T-cell (primary cell): ENCODE results near the gene SIL1. TPM values are rescaled to one million over a fixed set of nuclear protein-coding genes. Genes with fewer than 3 reads are reported as not detected.

Experiments
- ATAC-seq, 4 experiments: fragments of 200-7000 bp in 3 of 4; fragments of 150-1000 bp in 1 of 4; cut with Tn5 transposase; replicated peaks in 1 of 4; 1 replicate in 3 of 4; 2 replicates in 1 of 4; pipeline ENCODE4 v1.10.0; 2021; ENCODE audit warnings: moderate library complexity in 3 of 4, mild to moderate bottlenecking in 2 of 4, moderate number of reproducible peaks in 1 of 4
- CTCF ChIA-PET, 2 donors: fragments of 300-600 bp; sonication (Branson Sonifier 250); formaldehyde crosslinking; loops; one replicate each; lab custom pipeline; 2022; ENCODE audit warnings: antibody characterized with exemption in 2 of 2; lab: Charles Lee
- POLR2A ChIA-PET, 2 donors: fragments of 300-600 bp; sonication (Branson Sonifier 250); formaldehyde crosslinking; loops; one replicate each; lab custom pipeline; 2022; ENCODE audit warnings: antibody characterized with exemption in 2 of 2; lab: Charles Lee
- DNase-seq, 35 experiments: peaks; one replicate each; pipeline versions ENCODE4 v3.0.0 to v3.0.0-alpha.2; 2013 to 2023
- H3K27ac ChIP-seq: one replicate; pipeline ENCODE4 v1.5.1; 2013; ENCODE audit warnings: low read length
- H3K27me3 ChIP-seq, 2 experiments: replicated peaks in 1 of 2; 1 replicate in 1 of 2; 2 replicates in 1 of 2; pipeline versions ENCODE4 v1.6.1 to v1.7.0; 2013; ENCODE audit warnings: low read length in 1 of 2, mixed read lengths in 1 of 2; ENCODE audit not compliant: control insufficient read depth in 2 of 2, insufficient read depth in 2 of 2; ENCODE audit errors: extremely low read depth in 1 of 2
- H3K36me3 ChIP-seq, 2 donors: 1 replicate in 1 of 2; 2 replicates in 1 of 2; pipeline versions ENCODE4 v1.6.1 to v1.7.0; 2013; ENCODE audit warnings: low read length in 1 of 2; ENCODE audit not compliant: control insufficient read depth in 2 of 2, insufficient read depth in 1 of 2; ENCODE audit errors: extremely low read depth in 1 of 2
- H3K4me1 ChIP-seq, 2 experiments: 1 replicate in 1 of 2; 2 replicates in 1 of 2; pipeline versions ENCODE4 v1.6.1 to v1.7.0; 2013; ENCODE audit warnings: low read length in 2 of 2, mixed read lengths in 1 of 2; ENCODE audit not compliant: insufficient read depth in 2 of 2, control insufficient read depth in 1 of 2; ENCODE audit errors: extremely low read depth in 1 of 2
- H3K4me3 ChIP-seq, 2 donors: 1 replicate in 1 of 2; 2 replicates in 1 of 2; pipeline versions ENCODE4 v1.5.1 to v1.7.0; 2013; ENCODE audit warnings: mild to moderate bottlenecking in 2 of 2, low read length in 1 of 2, moderate library complexity in 1 of 2; ENCODE audit not compliant: control insufficient read depth in 1 of 2; ENCODE audit errors: extremely low read depth in 1 of 2
- H3K9me3 ChIP-seq: 2 replicates; pipeline ENCODE4 v1.7.0; 2013
- H3K27ac Mint-ChIP-seq, 2 donors: one replicate each; pipeline ENCODE4 v1.8.0; 2020 to 2021; ENCODE audit warnings: mild to moderate bottlenecking in 2 of 2, mixed read lengths in 2 of 2
- H3K27me3 Mint-ChIP-seq, 2 donors: one replicate each; pipeline ENCODE4 v1.8.0; 2021 to 2022; ENCODE audit warnings: mixed read lengths in 2 of 2
- H3K36me3 Mint-ChIP-seq: one replicate; pipeline ENCODE4 v1.8.0; 2021; ENCODE audit warnings: mixed read lengths
- H3K4me1 Mint-ChIP-seq, 3 donors: one replicate each; pipeline ENCODE4 v1.8.0; 2020 to 2022; ENCODE audit warnings: mixed read lengths in 3 of 3, mild to moderate bottlenecking in 1 of 3
- H3K4me3 Mint-ChIP-seq, 3 donors: one replicate each; pipeline ENCODE4 v1.8.0; 2020 to 2022; ENCODE audit warnings: mild to moderate bottlenecking in 3 of 3, mixed read lengths in 3 of 3, moderate library complexity in 3 of 3
- H3K9me3 Mint-ChIP-seq, 3 donors: one replicate each; pipeline ENCODE4 v1.8.0; 2020 to 2022; ENCODE audit warnings: mixed read lengths in 3 of 3
- WGBS: methylation state at CpG from one replicate; pipeline ENCODE4 v1.1.5; 2013; ENCODE audit warnings: missing lambda C conversion rate; ENCODE audit not compliant: insufficient coverage; 5-methylcytosine and 5-hydroxymethylcytosine counted together
- total RNA-seq, 35 experiments: library from RNA in 6 of 35; stranded (reverse) in 6 of 35; fragments of 120-200 nt in 1 of 35; gene quantifications; one replicate each; pipeline versions ENCODE4 v1.2.1 to v1.2.4 and lab custom pipeline; 2013 to 2026

Gene SIL1
- total RNA-seq, 5 donors from 2014 or later (not counting 1 experiment from before 2014, with no cell fraction given), result 14.2 to 16.5 (median 15.8) TPM

DNA sequence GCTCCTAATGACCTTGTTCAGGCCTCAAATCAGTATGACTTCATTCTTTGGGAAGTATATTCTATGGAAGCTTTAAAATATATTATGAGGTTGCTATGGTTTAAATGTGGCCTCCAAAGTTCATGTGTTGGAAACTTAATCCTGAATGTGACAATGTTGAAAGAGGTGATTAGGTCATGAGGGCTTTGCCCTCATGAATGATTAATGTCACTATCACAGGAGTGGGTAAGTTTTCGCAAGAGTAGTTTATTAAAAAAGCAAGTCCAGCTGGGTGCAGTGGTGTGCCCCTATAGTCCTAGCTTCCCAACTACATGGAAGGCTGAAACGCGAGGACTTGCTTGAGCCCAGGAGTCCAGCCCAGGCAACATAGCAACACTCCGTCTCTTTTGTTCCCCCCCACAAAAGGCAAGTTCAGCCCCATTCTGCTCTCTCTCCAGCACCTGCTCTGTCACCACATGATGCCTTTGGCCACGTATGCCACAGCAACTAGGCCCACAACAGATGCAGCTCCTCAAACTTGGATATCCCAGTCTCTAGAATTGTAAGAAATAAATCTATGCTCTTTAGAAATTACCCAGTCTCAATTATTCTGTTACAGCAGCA is 105.3 kb downstream of the SIL1 start:
- Histone ChIP-seq H3K4me1 (no peaks in the 10 kb centered on the region), H3K9me3 (no peaks in the 10 kb centered on the region), H3K27ac (no peak overlapping the region), H3K4me3 (no peak overlapping the region), H3K27me3 (no peaks in the 10 kb centered on the region), H3K36me3 (peaks cover 0 to 2% of the 10 kb centered on the region in 2 donors)
- CTCF ChIA-PET, result no interaction called here
- Mint-ChIP-seq H3K9me3 (no peaks in the 10 kb centered on the region), H3K36me3 (peaks cover 19% of the 10 kb centered on the region), H3K4me1 (peaks cover 11 to 15% (median 13%) of the 10 kb centered on the region in 3 donors), H3K4me3 (no peak overlapping the region), H3K27ac (no peak overlapping the region), H3K27me3 (no peaks in the 10 kb centered on the region)
- no peak for ATAC-seq
- WGBS, result 97% methylated on average over 3 of the region's 5 CpGs
- DNase-seq, result no peak
- POLR2A ChIA-PET, result interaction anchor here in 1 of 2 donors (0.6 kb wide), 1 partner anchor 13 kb away, joined by 3 read pairs; no protein-coding TSS in a partner anchor

DNA sequence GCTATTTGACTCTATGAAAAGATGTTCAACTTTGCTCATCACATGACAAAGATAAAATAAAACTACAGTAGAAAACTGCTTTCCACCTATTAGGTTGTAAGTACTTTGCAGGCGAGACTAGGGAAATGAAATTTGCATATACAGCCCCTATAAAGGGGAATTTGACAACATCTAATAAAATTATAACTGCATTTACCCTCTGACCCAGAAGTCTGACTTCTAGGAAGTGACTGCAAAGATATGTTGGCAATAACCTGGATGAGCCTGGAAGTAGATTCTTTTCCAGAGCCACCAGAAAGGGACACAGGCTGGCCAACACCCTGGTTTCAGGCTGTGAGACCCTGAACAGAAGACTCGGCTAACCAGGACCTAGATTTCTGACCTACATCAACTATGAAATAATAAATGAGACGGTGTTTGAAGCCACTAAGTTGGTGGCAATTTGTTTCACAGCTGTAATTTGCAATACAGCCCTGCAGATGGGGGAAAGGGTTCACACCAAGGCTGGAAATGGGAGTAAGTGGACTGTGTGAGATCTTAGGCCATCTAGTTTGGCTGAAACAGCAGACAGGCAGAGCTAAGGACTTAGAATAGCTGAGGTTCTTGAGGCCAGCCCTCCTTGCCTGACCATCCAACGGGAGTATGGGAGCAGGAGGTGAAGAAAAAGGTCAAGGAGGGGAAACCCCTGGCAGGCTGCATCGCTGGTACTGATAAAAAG is 106.6 kb downstream of the SIL1 start:
- Mint-ChIP-seq H3K4me3 (no peak overlapping the region), H3K27me3 (no peaks in the 10 kb centered on the region), H3K4me1 (peaks cover 11 to 15% (median 13%) of the 10 kb centered on the region in 3 donors), H3K36me3 (peaks cover 21% of the 10 kb centered on the region), H3K9me3 (no peaks in the 10 kb centered on the region), H3K27ac (no peak overlapping the region)
- WGBS, result no CpG with 5 or more reads among the region's 5 CpGs
- Histone ChIP-seq H3K36me3 (peaks cover 0 to 2% of the 10 kb centered on the region in 2 donors), H3K9me3 (no peaks in the 10 kb centered on the region), H3K4me1 (no peaks in the 10 kb centered on the region), H3K27ac (no peak overlapping the region), H3K27me3 (no peaks in the 10 kb centered on the region), H3K4me3 (no peak overlapping the region)
- ChIA-PET POLR2A (no interaction called here), CTCF (no interaction called here)
- no peak for ATAC-seq
- DNase-seq, result no peak

DNA sequence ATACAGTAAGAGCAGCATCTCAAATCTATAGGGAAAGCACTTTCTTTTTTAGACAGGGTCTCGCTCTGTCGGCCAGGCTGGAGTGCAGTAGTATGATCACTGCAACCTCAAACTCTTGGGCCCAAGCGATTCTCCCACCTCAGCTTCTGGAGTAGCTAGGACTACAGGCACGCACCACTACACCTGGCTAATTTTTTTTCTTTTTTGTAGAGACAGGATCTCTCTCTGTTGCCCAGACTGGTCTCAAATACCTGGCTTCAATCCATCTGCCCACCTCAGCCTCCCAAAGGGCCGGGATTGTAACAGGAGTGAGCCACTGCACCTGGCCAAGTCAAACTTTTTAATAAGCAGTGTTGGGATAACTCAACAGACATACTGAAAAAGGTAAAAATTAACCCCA is 107.6 kb downstream of the SIL1 start:
- DNase-seq, result no peak
- H3K9me3 ChIP-seq, result no peaks in the 10 kb centered on the region
- H3K4me1 ChIP-seq, result no peaks in the 10 kb centered on the region
- 80% methylated on average over 5 of the region's 5 CpGs for WGBS
- no peak overlapping the region for H3K4me3 ChIP-seq
- H3K36me3 ChIP-seq, result no peaks in the 10 kb centered on the region
- Mint-ChIP-seq H3K27ac (no peak overlapping the region), H3K4me1 (peaks cover 11 to 15% (median 13%) of the 10 kb centered on the region in 3 donors), H3K27me3 (no peaks in the 10 kb centered on the region), H3K36me3 (peaks cover 24% of the 10 kb centered on the region), H3K4me3 (no peak overlapping the region), H3K9me3 (peaks cover 0 to 1% (median 1%) of the 10 kb centered on the region in 3 donors)
- CTCF ChIA-PET, result no interaction called here
- POLR2A ChIA-PET, result no interaction called here
- H3K27me3 ChIP-seq, result no peaks in the 10 kb centered on the region
- no peak overlapping the region for H3K27ac ChIP-seq
- ATAC-seq, result no peak

DNA sequence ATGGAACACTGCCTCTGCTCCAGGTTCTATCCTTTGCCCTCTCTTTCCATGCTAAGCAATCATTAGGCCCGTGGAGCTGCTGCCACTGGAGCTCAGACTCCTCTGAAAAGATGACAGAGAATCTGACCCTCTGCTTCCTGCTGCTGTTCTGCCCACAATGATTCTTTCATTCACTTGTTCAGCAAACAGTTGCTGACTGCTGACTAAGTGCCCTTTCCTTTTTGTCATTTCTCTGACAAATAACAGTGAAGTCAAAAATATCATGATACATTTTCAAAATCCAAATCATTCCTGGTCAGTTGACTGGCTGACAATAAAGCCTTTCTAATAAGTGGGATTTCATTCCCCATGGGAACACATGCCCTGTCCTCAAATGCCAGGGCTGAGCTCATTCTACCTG is 110.1 kb downstream of the SIL1 start:
- 57% methylated on average over 1 of the region's 1 CpG for WGBS
- no peaks in the 10 kb centered on the region for H3K27me3 Mint-ChIP-seq
- no peak for DNase-seq
- peaks cover 6 to 15% (median 13%) of the 10 kb centered on the region in 3 donors for H3K4me1 Mint-ChIP-seq
- Histone ChIP-seq H3K27ac (no peak overlapping the region), H3K36me3 (no peaks in the 10 kb centered on the region), H3K9me3 (no peaks in the 10 kb centered on the region), H3K4me1 (no peaks in the 10 kb centered on the region), H3K27me3 (no peaks in the 10 kb centered on the region), H3K4me3 (no peak overlapping the region)
- H3K9me3 Mint-ChIP-seq, result peaks cover 0 to 10% (median 10%) of the 10 kb centered on the region in 3 donors
- no peak for ATAC-seq
- H3K27ac Mint-ChIP-seq, result no peak overlapping the region
- CTCF ChIA-PET, result no interaction called here
- POLR2A ChIA-PET, result no interaction called here
- peaks cover 27% of the 10 kb centered on the region for H3K36me3 Mint-ChIP-seq
- H3K4me3 Mint-ChIP-seq, result no peak overlapping the region

DNA sequence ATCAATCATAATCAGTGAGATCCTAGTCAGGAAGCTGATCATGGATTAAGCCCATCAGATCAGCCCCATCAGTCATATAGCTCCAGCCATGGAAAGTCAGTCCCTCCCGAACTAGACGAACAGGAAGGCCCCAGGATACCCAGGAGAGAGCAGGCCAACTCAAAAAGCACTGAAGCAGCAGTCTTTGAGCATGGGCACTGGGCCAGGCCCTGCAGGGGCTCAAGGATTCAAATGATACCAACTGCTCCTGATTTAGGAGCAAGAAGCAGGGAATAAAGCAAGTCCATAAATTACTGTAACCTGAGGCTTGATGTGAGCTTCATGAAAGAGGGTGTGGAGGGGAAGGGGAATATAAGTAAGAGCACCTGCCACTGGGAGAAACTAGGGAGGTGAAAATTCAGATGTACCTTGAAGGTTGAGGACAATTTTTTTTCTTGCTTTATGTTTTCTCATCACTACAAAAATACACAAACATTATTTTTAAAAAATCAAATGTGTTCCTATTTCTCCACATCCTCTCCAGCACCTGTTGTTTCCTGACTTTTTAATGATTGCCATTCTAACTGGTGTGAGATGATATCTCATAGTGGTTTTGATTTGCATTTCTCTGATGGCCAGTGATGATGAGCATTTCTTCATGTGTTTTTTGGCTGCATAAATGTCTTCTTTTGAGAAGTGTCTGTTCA is 115.2 kb downstream of the SIL1 start:
- Histone ChIP-seq H3K27me3 (no peaks in the 10 kb centered on the region), H3K4me3 (no peak overlapping the region), H3K36me3 (no peaks in the 10 kb centered on the region), H3K27ac (no peak overlapping the region), H3K4me1 (no peaks in the 10 kb centered on the region), H3K9me3 (no peaks in the 10 kb centered on the region)
- Mint-ChIP-seq H3K27me3 (no peaks in the 10 kb centered on the region), H3K27ac (no peak overlapping the region), H3K4me1 (peaks cover 0 to under 1% (median 0%) of the 10 kb centered on the region in 3 donors), H3K36me3 (peaks cover 19% of the 10 kb centered on the region), H3K9me3 (peaks cover 0 to 10% (median 10%) of the 10 kb centered on the region in 3 donors), H3K4me3 (no peak overlapping the region)
- ChIA-PET CTCF (no interaction called here), POLR2A (no interaction called here)
- ATAC-seq (no peak), DNase-seq (no peak)
- 93% methylated on average over 2 of the region's 2 CpGs for WGBS

DNA sequence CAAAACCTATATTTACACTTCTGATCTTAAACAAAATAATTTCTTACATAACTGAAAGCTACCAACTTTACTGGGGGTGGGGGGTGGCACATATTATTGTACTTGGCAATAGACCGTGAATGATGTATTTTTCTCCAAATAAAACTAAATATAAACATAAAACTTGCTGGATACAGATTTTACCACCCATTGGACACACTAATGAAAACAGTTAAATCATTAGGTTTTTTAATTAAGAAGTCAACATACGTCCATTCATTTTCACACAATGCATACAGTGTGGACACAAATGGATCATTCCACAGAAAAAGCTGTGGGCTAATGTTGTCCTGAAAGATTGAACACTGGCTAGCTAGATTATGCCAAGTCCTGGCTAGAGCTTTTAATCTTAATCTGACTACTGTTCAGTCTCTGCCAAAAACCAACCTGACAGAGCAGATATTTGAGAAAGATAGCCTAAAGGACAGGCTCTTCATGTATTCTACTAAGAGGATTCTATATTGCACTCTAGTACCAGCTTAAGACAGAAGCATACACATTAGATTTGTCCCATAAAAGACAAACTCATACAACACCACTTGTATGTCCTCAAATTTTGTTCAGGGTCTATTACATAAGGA is 118.1 kb downstream of the SIL1 start:
- ChIA-PET POLR2A (interaction anchor here in 1 of 2 donors (0.6 kb wide), 1 partner anchor 507 kb away, joined by 5 read pairs; no protein-coding TSS in a partner anchor), CTCF (interaction anchor here (0.5 to 0.6 kb wide), 3 partner anchors 186 to 1141 kb away, joined by 3 to 4 read pairs (median 3); no protein-coding TSS in a partner anchor)
- H3K27me3 Mint-ChIP-seq, result no peaks in the 10 kb centered on the region
- no peak for ATAC-seq
- Histone ChIP-seq H3K4me1 (no peaks in the 10 kb centered on the region), H3K27ac (no peak overlapping the region), H3K36me3 (no peaks in the 10 kb centered on the region), H3K9me3 (no peaks in the 10 kb centered on the region), H3K4me3 (no peak overlapping the region), H3K27me3 (no peaks in the 10 kb centered on the region)
- no peaks in the 10 kb centered on the region for H3K4me1 Mint-ChIP-seq
- H3K4me3 Mint-ChIP-seq, result no peak overlapping the region
- WGBS, result 100% methylated on average over 1 of the region's 2 CpGs
- H3K9me3 Mint-ChIP-seq, result peaks cover 0 to 4% (median 4%) of the 10 kb centered on the region in 3 donors
- H3K27ac Mint-ChIP-seq, result no peak overlapping the region
- peaks cover 9% of the 10 kb centered on the region for H3K36me3 Mint-ChIP-seq
- no peak for DNase-seq
